Measurements from ENCODE around the gene VPS39. TPM values are rescaled to one million over a fixed set of nuclear protein-coding genes. Genes with fewer than 3 reads are reported as not detected.
"Not testable (repeated sequence)": the region's sequence is repeated elsewhere in the genome, so short reads cannot be mapped to it uniquely, and the experiment has no call there.

VPS39 gene
- polyA plus RNA-seq, 1 donor (not counting 4 experiments of a cell fraction or from before 2014, with no cell fraction given), result 29.7 TPM

DNA sequence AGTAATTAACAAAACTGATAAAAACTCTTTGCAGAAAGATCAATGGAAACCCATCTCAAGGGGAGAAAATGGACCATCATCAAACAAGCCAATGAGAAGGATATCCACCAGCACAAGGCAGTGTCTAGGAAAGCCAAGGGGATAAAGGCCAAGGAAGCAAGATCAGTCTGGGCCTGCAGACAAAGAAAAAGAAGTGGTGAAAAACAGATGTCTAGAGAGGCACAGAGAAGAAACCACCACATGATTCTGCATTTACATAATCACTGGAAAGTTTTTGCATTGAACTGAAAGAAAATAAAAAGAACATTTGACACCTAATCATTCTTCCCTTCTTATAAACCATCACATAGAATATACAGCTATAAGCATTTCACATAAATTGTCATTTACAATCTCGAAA is 23.0 kb upstream of the VPS39 start:
- Histone ChIP-seq H4K20me1 (ENCODE audit: control insufficient read depth, extremely low read depth, insufficient read depth, low read length) (no peaks in the 10 kb centered on the region), H3K36me3 (ENCODE audit: control insufficient read depth in 2 of 2, extremely low read depth in 1 of 2, insufficient read depth in 2 of 2, low read length in 2 of 2) (peaks cover 8 to 15% of the 10 kb centered on the region in 2 experiments), H3K4me3 (ENCODE audit: control insufficient read depth in 2 of 3, extremely low read depth in 1 of 3, insufficient read depth in 2 of 3, low read depth in 1 of 3, low read length in 3 of 3) (no peak overlapping the region), H3K4me2 (ENCODE audit: control insufficient read depth, extremely low read depth, insufficient read depth, low read depth, low read length) (no peak overlapping the region), H3K27me3 (ENCODE audit: control insufficient read depth, extremely low read depth, insufficient read depth, low read length) (no peaks in the 10 kb centered on the region), H3K79me2 (ENCODE audit: control insufficient read depth, insufficient read depth, low read length) (no peaks in the 10 kb centered on the region), H2AFZ (ENCODE audit: control insufficient read depth, low read length) (no peak overlapping the region), H3K4me1 (ENCODE audit: control insufficient read depth, extremely low read depth, insufficient read depth, low read length) (no peaks in the 10 kb centered on the region), H3K27ac (ENCODE audit: control insufficient read depth, insufficient read depth, low read length) (no peak overlapping the region), H3K9ac (ENCODE audit: control insufficient read depth, extremely low read depth, insufficient read depth, low read length) (no peak overlapping the region), H3K9me1 (ENCODE audit: control insufficient read depth, extremely low read depth, insufficient read depth, low read length) (no peaks in the 10 kb centered on the region), H3K9me3 (ENCODE audit: control insufficient read depth, low read depth, low read length) (no peaks in the 10 kb centered on the region)
- dilution Hi-C loops (cut with MboI; ENCODE audit: extremely low pct_ligation_motif_present, low sequenced_read_pairs), result no loop called here
- FAIRE-seq, result no peak
- no peak for DNase-seq (ENCODE audit: low read depth, low spot score)
- TF ChIP-seq CTCF (optimal IDR thresholded peaks at IDR 0.05 in 1 of 3, IDR thresholded peaks at IDR 0.05 in 1 of 3, conservative IDR thresholded peaks at IDR 0.05 in 1 of 3; ENCODE audit: extremely low read depth in 1 of 3, insufficient read depth in 2 of 3, low read length in 3 of 3) (no peak), EZH2 (IDR thresholded peaks at IDR 0.05; ENCODE audit: low read length) (no peak)

GRCh38 chr15:42228981-42229380 is 20.9 kb upstream of the VPS39 start:
- H3K9ac ChIP-seq (ENCODE audit: control insufficient read depth, extremely low read depth, insufficient read depth, low read length); H3K79me2 ChIP-seq (ENCODE audit: control insufficient read depth, insufficient read depth, low read length); H3K9me1 ChIP-seq (ENCODE audit: control insufficient read depth, extremely low read depth, insufficient read depth, low read length); H3K27ac ChIP-seq (ENCODE audit: control insufficient read depth, insufficient read depth, low read length); H3K4me3 ChIP-seq (ENCODE audit: control insufficient read depth in 2 of 3, extremely low read depth in 1 of 3, insufficient read depth in 2 of 3, low read depth in 1 of 3, low read length in 3 of 3); FAIRE-seq; H3K9me3 ChIP-seq (ENCODE audit: control insufficient read depth, low read depth, low read length); H3K4me1 ChIP-seq (ENCODE audit: control insufficient read depth, extremely low read depth, insufficient read depth, low read length); DNase-seq (ENCODE audit: low read depth, low spot score); H4K20me1 ChIP-seq (ENCODE audit: control insufficient read depth, extremely low read depth, insufficient read depth, low read length); H2AFZ ChIP-seq (ENCODE audit: control insufficient read depth, low read length); H3K4me2 ChIP-seq (ENCODE audit: control insufficient read depth, extremely low read depth, insufficient read depth, low read depth, low read length); dilution Hi-C loops (cut with MboI; ENCODE audit: extremely low pct_ligation_motif_present, low sequenced_read_pairs); H3K27me3 ChIP-seq (ENCODE audit: control insufficient read depth, extremely low read depth, insufficient read depth, low read length): not testable (repeated sequence)
- peaks cover 10 to 18% of the 10 kb centered on the region in 2 experiments for H3K36me3 ChIP-seq (ENCODE audit: control insufficient read depth in 2 of 2, extremely low read depth in 1 of 2, insufficient read depth in 2 of 2, low read length in 2 of 2)

DNA sequence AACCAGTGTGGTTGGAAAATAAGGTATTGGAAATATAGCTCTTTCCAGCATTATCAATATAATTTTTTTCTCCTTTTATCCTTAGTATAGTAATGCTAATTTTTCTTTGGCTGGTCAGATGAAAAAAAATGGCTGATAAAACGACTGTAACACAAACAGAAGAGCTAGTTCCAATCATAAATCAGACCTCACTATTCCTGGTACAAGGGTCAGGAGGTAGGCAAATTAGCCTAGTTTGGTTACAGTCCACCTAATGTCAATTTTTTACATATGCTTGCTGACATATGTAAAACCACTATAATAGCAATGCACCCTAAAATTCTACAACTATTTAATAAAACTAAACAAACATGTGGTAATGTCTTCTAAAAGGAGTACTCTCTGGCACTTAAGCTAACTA is 19.9 kb upstream of the VPS39 start:
- no peaks in the 10 kb centered on the region for H4K20me1 ChIP-seq (ENCODE audit: control insufficient read depth, extremely low read depth, insufficient read depth, low read length)
- no peak overlapping the region for H3K4me3 ChIP-seq (ENCODE audit: control insufficient read depth in 2 of 3, extremely low read depth in 1 of 3, insufficient read depth in 2 of 3, low read depth in 1 of 3, low read length in 3 of 3)
- peaks cover 11 to 18% of the 10 kb centered on the region in 2 experiments for H3K36me3 ChIP-seq (ENCODE audit: control insufficient read depth in 2 of 2, extremely low read depth in 1 of 2, insufficient read depth in 2 of 2, low read length in 2 of 2)
- no peak overlapping the region for H3K4me2 ChIP-seq (ENCODE audit: control insufficient read depth, extremely low read depth, insufficient read depth, low read depth, low read length)
- H3K27ac ChIP-seq (ENCODE audit: control insufficient read depth, insufficient read depth, low read length), result no peak overlapping the region
- H2AFZ ChIP-seq (ENCODE audit: control insufficient read depth, low read length), result no peak overlapping the region
- dilution Hi-C loops (cut with MboI; ENCODE audit: extremely low pct_ligation_motif_present, low sequenced_read_pairs), result no loop called here
- no peak for FAIRE-seq
- no peak for TF ChIP-seq CTCF (optimal IDR thresholded peaks at IDR 0.05 in 1 of 3, IDR thresholded peaks at IDR 0.05 in 1 of 3, conservative IDR thresholded peaks at IDR 0.05 in 1 of 3; ENCODE audit: extremely low read depth in 1 of 3, insufficient read depth in 2 of 3, low read length in 3 of 3)
- no peaks in the 10 kb centered on the region for H3K4me1 ChIP-seq (ENCODE audit: control insufficient read depth, extremely low read depth, insufficient read depth, low read length)
- no peaks in the 10 kb centered on the region for H3K9me1 ChIP-seq (ENCODE audit: control insufficient read depth, extremely low read depth, insufficient read depth, low read length)
- H3K9me3 ChIP-seq (ENCODE audit: control insufficient read depth, low read depth, low read length), result no peaks in the 10 kb centered on the region
- no peaks in the 10 kb centered on the region for H3K27me3 ChIP-seq (ENCODE audit: control insufficient read depth, extremely low read depth, insufficient read depth, low read length)
- H3K79me2 ChIP-seq (ENCODE audit: control insufficient read depth, insufficient read depth, low read length), result no peaks in the 10 kb centered on the region
- DNase-seq (ENCODE audit: low read depth, low spot score), result no peak
- H3K9ac ChIP-seq (ENCODE audit: control insufficient read depth, extremely low read depth, insufficient read depth, low read length), result no peak overlapping the region
